Mesenchymal stem cell (in vitro differentiated cells and primary cell): ENCODE measurements around the gene EGLN1.

Source experiments
- DNase-seq: peaks from one replicate; pipeline ENCODE4 v3.0.0-alpha.2; 2013
- H2AFZ ChIP-seq: one replicate; pipeline ENCODE4 v1.6.1; 2013; ENCODE audit warnings: low read depth, mild to moderate bottlenecking, control low read depth, inconsistent platforms, low read length, moderate library complexity
- H2AK5ac ChIP-seq: 2 replicates; pipeline ENCODE4 v1.6.1; 2013; ENCODE audit warnings: low read length, moderate library complexity, mild to moderate bottlenecking, inconsistent platforms; ENCODE audit not compliant: severe bottlenecking
- H2BK120ac ChIP-seq: one replicate; pipeline ENCODE4 v1.6.1; 2013; ENCODE audit warnings: low read depth, mild to moderate bottlenecking, inconsistent platforms, low read length, moderate library complexity
- H2BK12ac ChIP-seq, 2 experiments: one replicate each; pipeline ENCODE4 v1.6.1; 2013; ENCODE audit warnings: inconsistent platforms in 2 of 2, low read length in 2 of 2, mild to moderate bottlenecking in 2 of 2, moderate library complexity in 2 of 2, control low read depth in 1 of 2
- H2BK15ac ChIP-seq: one replicate; pipeline ENCODE4 v1.6.1; 2013; ENCODE audit warnings: mild to moderate bottlenecking, low read depth, inconsistent platforms; ENCODE audit not compliant: poor library complexity, severe bottlenecking
- H2BK5ac ChIP-seq: 2 replicates; pipeline ENCODE4 v1.6.1; 2013; ENCODE audit warnings: low read depth, mild to moderate bottlenecking, low read length, control low read depth, inconsistent platforms; ENCODE audit not compliant: poor library complexity, severe bottlenecking
- H3K14ac ChIP-seq, 2 experiments: one replicate each; pipeline ENCODE4 v1.6.1; 2013; ENCODE audit warnings: inconsistent platforms in 2 of 2, low read length in 2 of 2, control low read depth in 1 of 2, mild to moderate bottlenecking in 1 of 2, moderate library complexity in 1 of 2
- H3K18ac ChIP-seq, 2 experiments: one replicate each; pipeline ENCODE4 v1.6.1; 2013; ENCODE audit warnings: inconsistent platforms in 2 of 2, low read length in 2 of 2, control low read depth in 1 of 2, low read depth in 1 of 2, mild to moderate bottlenecking in 1 of 2
- H3K23ac ChIP-seq, 2 experiments: one replicate each; pipeline ENCODE4 v1.6.1; 2013; ENCODE audit warnings: inconsistent platforms in 2 of 2, low read length in 2 of 2, mild to moderate bottlenecking in 2 of 2, moderate library complexity in 2 of 2, control low read depth in 1 of 2
- H3K27ac ChIP-seq: 2 replicates; pipeline ENCODE4 v1.5.1; 2013; ENCODE audit warnings: mild to moderate bottlenecking, moderate library complexity, low read length, control low read depth, inconsistent platforms; ENCODE audit not compliant: poor library complexity, severe bottlenecking
- H3K27me3 ChIP-seq, 2 experiments: 2 replicates each; pipeline versions ENCODE4 v1.6.1 to v1.7.0; 2013; ENCODE audit warnings: low read length in 2 of 2, mild to moderate bottlenecking in 2 of 2, moderate library complexity in 2 of 2, control low read depth in 1 of 2, inconsistent platforms in 1 of 2; ENCODE audit not compliant: control insufficient read depth in 1 of 2, insufficient read depth in 1 of 2
- H3K36me3 ChIP-seq, 2 experiments: 2 replicates each; pipeline versions ENCODE4 v1.6.1 to v1.7.0; 2013; ENCODE audit warnings: low read length in 2 of 2, control low read depth in 1 of 2, inconsistent platforms in 1 of 2, low read depth in 1 of 2, mild to moderate bottlenecking in 1 of 2; ENCODE audit not compliant: insufficient read depth in 2 of 2, control insufficient read depth in 1 of 2
- H3K4ac ChIP-seq, 2 experiments: one replicate each; pipeline ENCODE4 v1.6.1; 2013; ENCODE audit warnings: inconsistent platforms in 2 of 2, low read length in 2 of 2, mild to moderate bottlenecking in 2 of 2, moderate library complexity in 2 of 2, control low read depth in 1 of 2, low read depth in 1 of 2
- H3K4me1 ChIP-seq: 2 replicates; pipeline ENCODE4 v1.6.1; 2013; ENCODE audit warnings: low read depth, low read length, control low read depth; ENCODE audit not compliant: control insufficient read depth, insufficient read depth
- H3K4me2 ChIP-seq: 2 replicates; pipeline ENCODE4 v1.6.1; 2013; ENCODE audit warnings: low read length, mild to moderate bottlenecking, inconsistent platforms; ENCODE audit not compliant: poor library complexity, severe bottlenecking
- H3K4me3 ChIP-seq, 2 experiments: 2 replicates each; pipeline versions ENCODE4 v1.5.1 to v1.7.0; 2013; ENCODE audit warnings: low read length in 2 of 2, mild to moderate bottlenecking in 2 of 2, control low read depth in 1 of 2, low read depth in 1 of 2; ENCODE audit not compliant: insufficient read depth in 1 of 2
- H3K79me1 ChIP-seq: replicated peaks from 2 replicates; pipeline ENCODE4 v1.6.1; 2013; ENCODE audit warnings: mild to moderate bottlenecking, control low read depth, low read length, inconsistent platforms; ENCODE audit not compliant: poor library complexity, severe bottlenecking
- H3K9ac ChIP-seq: 2 replicates; pipeline ENCODE4 v1.7.0; 2013; ENCODE audit warnings: mild to moderate bottlenecking, low read length, moderate library complexity
- H3K9me3 ChIP-seq: 2 replicates; pipeline ENCODE4 v1.7.0; 2013; ENCODE audit warnings: mild to moderate bottlenecking, low read length; ENCODE audit not compliant: control insufficient read depth
- H4K8ac ChIP-seq: one replicate; pipeline ENCODE4 v1.6.1; 2013; ENCODE audit warnings: inconsistent platforms, mild to moderate bottlenecking, low read length, moderate library complexity
- H4K91ac ChIP-seq: one replicate; pipeline ENCODE4 v1.6.1; 2013; ENCODE audit warnings: mild to moderate bottlenecking, low read length, inconsistent platforms
- WGBS: methylation state at CpG from one replicate; pipeline ENCODE4 v1.1.7; 2013; ENCODE audit warnings: mixed read lengths; 5-methylcytosine and 5-hydroxymethylcytosine counted together

The EGLN1 gene

GRCh38 chr1:231382426-231382825, 39.7 kb downstream of the EGLN1 start:
- no peak overlapping the region for H3K9ac ChIP-seq
- H3K23ac ChIP-seq = no peak overlapping the region
- no peak overlapping the region for H3K4me2 ChIP-seq
- no peak overlapping the region for H2BK15ac ChIP-seq
- no peak overlapping the region for H2BK120ac ChIP-seq
- no peak overlapping the region for H2BK5ac ChIP-seq
- H3K4ac ChIP-seq = no peak overlapping the region
- DNase-seq = no peak
- no peak overlapping the region for H3K14ac ChIP-seq
- H2AK5ac ChIP-seq = no peak overlapping the region
- no peak overlapping the region for H3K18ac ChIP-seq
- peaks cover 23% of the 10 kb centered on the region for H3K79me1 ChIP-seq
- H2BK12ac ChIP-seq = no peak overlapping the region
- no peak overlapping the region for H4K91ac ChIP-seq
- H2AFZ ChIP-seq = no peak overlapping the region
- no peaks in the 10 kb centered on the region for H3K27me3 ChIP-seq
- no peaks in the 10 kb centered on the region for H3K9me3 ChIP-seq
- WGBS = 100% methylated on average over 3 of the region's 3 CpGs
- peaks cover 2% of the 10 kb centered on the region for H3K4me1 ChIP-seq
- no peak overlapping the region for H3K4me3 ChIP-seq
- no peaks in the 10 kb centered on the region for H3K36me3 ChIP-seq
- no peak overlapping the region for H3K27ac ChIP-seq
- H4K8ac ChIP-seq = no peak overlapping the region

GRCh38 chr1:231381729-231382128, 40.4 kb downstream of the EGLN1 start:
- Histone ChIP-seq H3K4ac (no peak overlapping the region), H3K27me3 (no peaks in the 10 kb centered on the region), H3K4me3 (no peak overlapping the region), H4K8ac (no peak overlapping the region), H2AFZ (no peak overlapping the region), H2BK5ac (no peak overlapping the region), H3K9me3 (no peaks in the 10 kb centered on the region), H3K27ac (no peak overlapping the region), H3K14ac (no peak overlapping the region), H4K91ac (no peak overlapping the region), H3K4me2 (no peak overlapping the region), H3K4me1 (peaks cover 3% of the 10 kb centered on the region), H3K23ac (no peak overlapping the region), H2BK15ac (no peak overlapping the region), H2BK12ac (no peak overlapping the region), H3K36me3 (no peaks in the 10 kb centered on the region), H3K18ac (no peak overlapping the region), H2AK5ac (no peak overlapping the region), H3K79me1 (peaks cover 26% of the 10 kb centered on the region), H2BK120ac (no peak overlapping the region), H3K9ac (no peak overlapping the region)
- 90% methylated on average over 2 of the region's 2 CpGs for WGBS
- no peak for DNase-seq

- DNase-seq = no peak
- H3K14ac ChIP-seq = no peak overlapping the region
- no peak overlapping the region for H3K27ac ChIP-seq
- H3K36me3 ChIP-seq = no peaks in the 10 kb centered on the region
- H3K4me1 ChIP-seq = peaks cover 5% of the 10 kb centered on the region
- peaks cover 21% of the 10 kb centered on the region for H3K79me1 ChIP-seq
- peak overlapping the region in 1 of 2 experiments; percentile 73 for H3K4ac ChIP-seq
- no peak overlapping the region for H2BK15ac ChIP-seq
- no peak overlapping the region for H2AK5ac ChIP-seq
- no peaks in the 10 kb centered on the region for H3K27me3 ChIP-seq
- H3K4me2 ChIP-seq = no peak overlapping the region
- H3K18ac ChIP-seq = no peak overlapping the region
- H2BK120ac ChIP-seq = no peak overlapping the region
- no peak overlapping the region for H2AFZ ChIP-seq
- no peak overlapping the region for H2BK12ac ChIP-seq
- H3K9ac ChIP-seq = no peak overlapping the region
- H3K4me3 ChIP-seq = no peak overlapping the region
- WGBS = 97% methylated on average over 5 of the region's 5 CpGs
- H4K8ac ChIP-seq = no peak overlapping the region
- H2BK5ac ChIP-seq = no peak overlapping the region
- no peak overlapping the region for H4K91ac ChIP-seq
- H3K9me3 ChIP-seq = no peaks in the 10 kb centered on the region
- H3K23ac ChIP-seq = peak overlapping the region in 1 of 2 experiments; percentile 83
These were observed 45.1 kb downstream of the EGLN1 start for GRCh38 chr1:231376875-231377549.

- Histone ChIP-seq H3K4me2 (no peak overlapping the region), H2BK15ac (no peak overlapping the region), H3K18ac (no peak overlapping the region), H3K9me3 (no peaks in the 10 kb centered on the region), H3K36me3 (no peaks in the 10 kb centered on the region), H3K14ac (no peak overlapping the region), H3K9ac (no peak overlapping the region), H2BK120ac (no peak overlapping the region), H4K8ac (no peak overlapping the region), H3K23ac (no peak overlapping the region), H3K4me1 (peaks cover 5% of the 10 kb centered on the region), H3K79me1 (peaks cover 21% of the 10 kb centered on the region), H4K91ac (no peak overlapping the region), H3K27me3 (no peaks in the 10 kb centered on the region), H2AFZ (no peak overlapping the region), H2AK5ac (no peak overlapping the region), H3K4me3 (no peak overlapping the region), H2BK12ac (no peak overlapping the region), H2BK5ac (no peak overlapping the region), H3K27ac (no peak overlapping the region), H3K4ac (no peak overlapping the region)
- WGBS = 48% methylated on average over 1 of the region's 4 CpGs
- DNase-seq = no peak
These were observed 46.0 kb downstream of the EGLN1 start for GRCh38 chr1:231376101-231376500.
